Measurements from ENCODE around the gene C19orf81.

Gene C19orf81

GRCh38 chr19:50659318-50660087 is 10.3 kb downstream of the C19orf81 start:
- DNase-seq (ENCODE audit: low spot score), result no peak

DNA sequence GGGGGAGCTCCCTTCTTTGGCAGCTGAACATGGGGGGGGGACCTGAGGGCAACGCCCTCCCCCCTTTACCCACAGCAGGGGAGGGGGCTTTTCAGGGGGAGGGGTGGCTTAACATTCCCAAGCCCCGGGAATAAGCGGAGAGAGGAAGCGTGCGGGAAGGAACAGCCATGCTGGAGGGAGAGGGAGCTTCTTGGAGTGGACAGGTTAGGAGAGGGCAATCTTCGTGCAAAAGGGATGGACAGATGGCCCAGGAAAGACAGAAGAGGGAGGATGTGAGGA is 10.8 kb downstream of the C19orf81 start:
- DNase-seq (ENCODE audit: low spot score), result no peak

- no peak for DNase-seq (ENCODE audit: low spot score)
Observed at GRCh38 chr19:50661023-50661422, 11.8 kb downstream of the C19orf81 start.

DNA sequence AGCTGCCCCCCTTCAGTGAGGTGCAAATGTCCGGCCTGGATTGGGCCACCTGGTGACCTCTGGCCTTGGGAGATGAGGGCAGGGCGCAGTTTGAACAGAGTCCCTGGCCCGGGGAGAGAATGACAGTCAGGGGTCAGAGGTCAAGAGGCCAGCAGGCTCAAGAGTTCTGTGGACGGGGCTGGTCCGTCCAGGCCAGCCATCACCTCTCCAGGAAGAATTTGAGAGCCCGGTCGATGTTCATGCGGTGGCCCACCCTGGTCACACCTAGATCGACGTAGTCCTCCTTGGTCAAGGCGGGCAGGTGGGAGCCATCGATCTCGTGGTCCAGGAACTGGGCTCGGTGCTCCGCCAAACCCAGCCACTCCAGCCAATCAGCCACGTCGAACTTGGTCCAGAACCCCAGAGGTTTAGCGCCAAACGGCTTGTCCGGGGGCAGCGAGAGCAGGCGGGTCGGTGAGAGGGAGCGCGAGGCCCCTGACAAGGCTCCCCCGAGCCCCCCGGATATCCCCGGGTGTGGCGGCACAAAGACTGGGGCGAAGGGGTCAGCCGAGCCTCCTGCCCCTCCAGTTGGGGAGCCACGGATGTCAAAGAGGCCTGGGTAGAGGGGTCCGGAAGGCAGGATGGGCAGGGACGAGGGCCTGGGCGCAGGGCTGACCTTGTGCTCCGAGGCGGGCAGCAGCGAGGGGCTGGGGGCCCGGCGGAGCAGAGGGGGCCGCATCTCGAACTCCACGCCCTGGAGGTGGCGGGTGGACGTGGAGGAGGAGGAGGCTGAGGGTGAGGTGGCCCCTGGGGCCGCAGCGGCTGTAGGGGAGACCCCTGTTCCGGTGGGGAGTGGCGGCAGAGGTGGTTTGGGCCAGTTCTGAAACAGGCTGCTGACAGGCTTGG is 12.8 kb downstream of the C19orf81 start:
- DNase-seq (ENCODE audit: low spot score), result no peak

GRCh38 chr19:50662651-50663481 is 13.6 kb downstream of the C19orf81 start:
- DNase-seq (ENCODE audit: low spot score), result no peak

- DNase-seq (ENCODE audit: low spot score), result no peak
Observed at GRCh38 chr19:50663482-50663790, 14.2 kb downstream of the C19orf81 start.

DNA sequence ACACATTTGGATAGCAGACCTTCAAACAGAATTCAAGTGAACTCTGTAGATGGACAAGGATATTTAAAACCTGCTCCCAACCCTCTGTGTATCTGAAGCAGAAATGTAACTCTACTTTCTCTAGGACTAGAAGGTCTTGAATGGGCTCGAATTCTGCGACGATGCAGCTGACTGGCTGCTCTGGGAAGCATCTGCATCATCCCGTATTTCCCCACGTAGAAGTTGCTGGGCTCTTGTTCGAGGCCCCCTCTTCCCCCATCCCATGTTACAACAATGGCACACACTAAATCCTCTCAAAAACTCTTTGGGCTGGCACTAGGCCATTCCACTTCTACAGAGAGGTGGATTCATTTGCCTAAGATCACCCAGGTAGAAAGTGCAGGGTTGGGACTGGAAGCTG is 15.0 kb downstream of the C19orf81 start:
- no peak for DNase-seq (ENCODE audit: low spot score)

- no peak for DNase-seq (ENCODE audit: low spot score)
Observed at GRCh38 chr19:50666346-50667176, 17.3 kb downstream of the C19orf81 start.

GRCh38 chr19:50667177-50667758 is 18.0 kb downstream of the C19orf81 start:
- DNase-seq (ENCODE audit: low spot score), result no peak

DNA sequence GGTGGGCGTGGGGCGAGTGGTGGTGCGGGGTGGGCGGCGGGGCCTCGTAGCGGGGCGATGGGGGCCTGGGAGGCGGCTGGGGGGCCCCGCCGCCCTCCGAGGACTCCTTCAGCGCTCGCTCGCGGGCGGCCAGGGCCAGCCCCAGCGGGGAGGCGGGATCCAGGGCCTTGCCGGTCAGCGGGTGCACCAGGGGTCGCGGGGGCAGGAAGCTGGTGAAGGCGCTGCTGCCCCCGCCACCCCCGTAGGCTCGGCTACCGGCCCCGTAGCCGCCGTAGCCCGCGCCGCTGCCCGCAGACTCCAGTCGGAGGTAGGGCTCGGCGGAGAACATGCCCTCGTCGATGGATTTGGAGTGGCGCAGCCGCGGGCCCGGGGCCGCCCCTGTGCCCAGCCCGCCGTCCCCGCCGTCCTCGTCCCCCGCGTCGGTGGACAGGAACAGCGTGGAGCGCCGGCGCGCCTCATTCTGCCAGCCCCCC is 18.6 kb downstream of the C19orf81 start:
- no peak for DNase-seq (ENCODE audit: low spot score)

- no peak for DNase-seq (ENCODE audit: low spot score)
Observed at GRCh38 chr19:50668416-50668815, 19.2 kb downstream of the C19orf81 start.

GRCh38 chr19:50668879-50669278 is 19.6 kb downstream of the C19orf81 start:
- no peak for DNase-seq (ENCODE audit: low spot score)

GRCh38 chr19:50669302-50670101 is 20.3 kb downstream of the C19orf81 start:
- DNase-seq (ENCODE audit: low spot score), result peak; percentile 64

DNA sequence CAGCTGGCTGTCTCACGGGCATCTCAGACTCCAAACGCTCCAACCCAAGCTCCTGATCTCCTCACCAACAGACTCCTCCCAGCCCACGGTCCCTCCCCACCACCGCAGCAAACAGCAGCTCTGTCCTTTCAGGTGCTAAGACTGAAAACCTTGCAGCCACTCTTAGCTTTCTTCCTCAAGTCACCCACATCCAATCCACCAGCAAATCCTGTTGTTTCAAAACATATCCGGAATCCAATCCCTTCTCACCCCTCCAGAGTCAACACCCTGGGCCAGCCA is 20.8 kb downstream of the C19orf81 start:
- no peak for DNase-seq (ENCODE audit: low spot score)

DNA sequence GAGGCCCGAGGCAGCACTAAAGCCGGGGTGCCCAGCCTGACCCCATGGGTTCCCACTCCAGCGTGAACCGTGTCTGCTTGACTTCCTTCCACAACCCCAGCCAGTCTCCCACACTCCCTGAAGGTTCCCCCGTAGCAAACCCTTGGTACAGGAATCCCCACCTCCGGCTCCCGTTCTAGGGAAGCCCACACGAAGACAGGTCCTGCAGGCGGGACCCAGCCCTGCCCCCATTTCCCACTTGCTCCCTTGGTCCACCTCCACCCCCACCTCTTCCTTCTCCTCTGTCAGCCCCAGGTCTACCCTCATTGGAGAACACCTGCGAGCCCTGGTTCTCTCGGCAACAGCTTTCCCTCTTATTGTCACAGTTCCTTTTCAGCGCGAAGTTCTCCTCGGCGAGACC is 23.9 kb downstream of the C19orf81 start:
- DNase-seq (ENCODE audit: low spot score), result no peak

- DNase-seq (ENCODE audit: low spot score), result no peak
Observed at GRCh38 chr19:50676625-50677197, 27.5 kb downstream of the C19orf81 start.

GRCh38 chr19:50677636-50678035 is 28.4 kb downstream of the C19orf81 start:
- no peak for DNase-seq (ENCODE audit: low spot score)

GRCh38 chr19:50678323-50678722 is 29.1 kb downstream of the C19orf81 start:
- no peak for DNase-seq (ENCODE audit: low spot score)

DNA sequence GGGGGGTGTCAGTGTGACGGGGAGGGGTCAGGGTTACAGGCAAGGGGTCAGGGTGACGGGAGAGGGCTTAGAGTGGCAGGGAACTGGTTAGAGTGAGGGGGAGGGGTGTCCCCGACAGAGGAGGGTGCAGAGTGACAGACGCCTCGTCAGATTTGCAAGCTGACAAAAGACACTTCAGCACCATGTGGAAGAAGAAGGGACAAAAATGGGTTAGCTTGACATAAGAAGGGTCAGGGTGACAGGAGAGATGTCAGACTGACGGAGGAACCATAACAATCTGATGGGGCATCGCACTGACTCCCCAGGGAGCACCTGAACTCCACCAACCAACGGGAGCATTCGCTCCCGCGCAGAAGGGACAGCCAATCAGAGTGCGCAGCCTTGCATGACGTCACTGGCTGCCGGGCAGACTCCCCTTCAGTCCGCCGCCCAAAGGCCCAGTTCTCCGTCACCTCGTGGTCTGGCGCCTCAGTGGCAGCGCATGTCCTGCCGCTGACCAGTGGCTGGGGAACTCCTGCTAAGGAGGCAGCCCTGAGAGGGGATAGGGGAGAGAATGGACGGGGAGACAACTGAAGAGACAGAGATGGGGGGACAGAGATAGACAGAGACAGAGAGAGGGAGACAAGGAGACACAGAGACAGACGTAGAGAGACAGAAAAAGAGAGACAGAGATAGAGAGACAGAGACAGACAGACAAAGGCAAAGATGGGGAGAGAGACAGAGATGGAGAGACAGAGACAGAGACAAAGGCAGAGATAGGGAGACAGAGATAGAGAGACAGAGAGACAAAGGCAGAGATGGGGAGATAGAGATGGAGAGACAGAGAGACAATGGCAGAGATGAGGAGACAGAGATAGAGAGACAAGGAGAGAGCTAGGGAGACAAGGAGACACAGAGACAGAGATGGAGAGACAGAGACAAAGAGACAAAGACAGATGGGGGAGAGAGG is 30.2 kb downstream of the C19orf81 start:
- DNase-seq (ENCODE audit: low spot score), result peak; percentile 70
